ENCODE results near the gene SLC9A1. TPM values are rescaled to one million over a fixed set of nuclear protein-coding genes. Genes with fewer than 3 reads are reported as not detected.

SLC9A1 gene
- total RNA-seq, 2 experiments from 2014 or later, result 14.8 to 15.3 TPM

DNA sequence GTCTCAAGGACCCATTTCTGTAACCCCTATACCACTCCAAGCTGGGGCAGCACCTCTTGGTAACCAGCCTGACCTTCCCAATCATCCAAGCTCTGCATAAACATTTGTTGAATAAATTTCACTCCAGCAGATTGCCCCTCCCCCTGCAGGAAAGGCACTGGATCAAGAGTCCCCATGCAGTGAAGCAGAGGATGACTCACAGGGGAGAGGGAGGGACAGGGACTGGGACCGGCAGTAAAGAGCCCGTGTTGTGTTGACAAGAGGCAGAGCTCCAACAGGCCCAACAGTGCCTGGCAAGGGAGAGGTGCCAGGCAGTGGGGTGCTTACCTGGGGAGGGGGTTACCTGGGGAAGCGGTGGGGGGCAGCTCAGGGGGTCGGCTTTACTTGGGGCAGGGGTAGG, 32.3 kb downstream of the SLC9A1 start:
- Mint-ChIP-seq H3K4me3 (no peak overlapping the region), H3K27me3 (no peaks in the 10 kb centered on the region), H3K27ac (no peak overlapping the region), H3K36me3 (ENCODE audit: low read depth) (peaks cover 3% of the 10 kb centered on the region), H3K9me3 (no peaks in the 10 kb centered on the region), H3K4me1 (ENCODE audit: low read depth) (no peaks in the 10 kb centered on the region)
- DNase-seq, result no peak
- ChIA-PET POLR2A (interaction anchor here (0.9 to 1.8 kb wide), 3 partner anchors 9 to 32 kb away, joined by 3 to 5 read pairs (median 4); partner anchors contain the start of gene SLC9A1), CTCF (interaction anchor here (0.7 to 2.7 kb wide), 4 partner anchors 20 to 78 kb away, joined by 3 to 9 read pairs (median 3); no protein-coding TSS in a partner anchor)
- TF ChIP-seq, protein P1, sequence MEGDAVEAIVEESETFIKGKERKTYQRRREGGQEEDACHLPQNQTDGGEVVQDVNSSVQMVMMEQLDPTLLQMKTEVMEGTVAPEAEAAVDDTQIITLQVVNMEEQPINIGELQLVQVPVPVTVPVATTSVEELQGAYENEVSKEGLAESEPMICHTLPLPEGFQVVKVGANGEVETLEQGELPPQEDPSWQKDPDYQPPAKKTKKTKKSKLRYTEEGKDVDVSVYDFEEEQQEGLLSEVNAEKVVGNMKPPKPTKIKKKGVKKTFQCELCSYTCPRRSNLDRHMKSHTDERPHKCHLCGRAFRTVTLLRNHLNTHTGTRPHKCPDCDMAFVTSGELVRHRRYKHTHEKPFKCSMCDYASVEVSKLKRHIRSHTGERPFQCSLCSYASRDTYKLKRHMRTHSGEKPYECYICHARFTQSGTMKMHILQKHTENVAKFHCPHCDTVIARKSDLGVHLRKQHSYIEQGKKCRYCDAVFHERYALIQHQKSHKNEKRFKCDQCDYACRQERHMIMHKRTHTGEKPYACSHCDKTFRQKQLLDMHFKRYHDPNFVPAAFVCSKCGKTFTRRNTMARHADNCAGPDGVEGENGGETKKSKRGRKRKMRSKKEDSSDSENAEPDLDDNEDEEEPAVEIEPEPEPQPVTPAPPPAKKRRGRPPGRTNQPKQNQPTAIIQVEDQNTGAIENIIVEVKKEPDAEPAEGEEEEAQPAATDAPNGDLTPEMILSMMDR (IDR thresholded peaks at IDR 0.05), result no peak
- intact Hi-C loops (cut with micrococcal nuclease), result no loop called here
- no peak for ATAC-seq

- ChIA-PET CTCF (interaction anchor here (1.3 to 2.7 kb wide), 2 partner anchors 9 to 18 kb away, joined by 4 to 9 read pairs; no protein-coding TSS in a partner anchor), POLR2A (interaction anchor here (1.4 kb wide), 1 partner anchor 15 kb away, joined by 3 read pairs; no protein-coding TSS in a partner anchor)
- H3K27me3 Mint-ChIP-seq, result no peaks in the 10 kb centered on the region
- H3K36me3 Mint-ChIP-seq (ENCODE audit: low read depth), result peaks cover under 1% of the 10 kb centered on the region
- ATAC-seq (no peak), DNase-seq (no peak)
- TF ChIP-seq, protein P1 (IDR thresholded peaks at IDR 0.05), result no peak
- H3K9me3 Mint-ChIP-seq, result no peaks in the 10 kb centered on the region
- no peak overlapping the region for H3K4me3 Mint-ChIP-seq
- intact Hi-C loops (cut with micrococcal nuclease), result no loop called here
- H3K4me1 Mint-ChIP-seq (ENCODE audit: low read depth), result peaks cover 8% of the 10 kb centered on the region
- no peak overlapping the region for H3K27ac Mint-ChIP-seq
Observed at GRCh38 chr1:27120854-27121253, 34.1 kb downstream of the SLC9A1 start.

- TF ChIP-seq, protein P1 (IDR thresholded peaks at IDR 0.05), result no peak
- DNase-seq (no peak), ATAC-seq (no peak)
- Mint-ChIP-seq H3K27ac (no peak overlapping the region), H3K4me1 (ENCODE audit: low read depth) (peaks cover 31% of the 10 kb centered on the region), H3K36me3 (ENCODE audit: low read depth) (peaks cover 9% of the 10 kb centered on the region), H3K9me3 (no peaks in the 10 kb centered on the region), H3K27me3 (no peaks in the 10 kb centered on the region), H3K4me3 (no peak overlapping the region)
- POLR2A ChIA-PET, result interaction anchor here (0.8 to 1.7 kb wide), 2 partner anchors 24 to 37 kb away, joined by 3 to 9 read pairs; partner anchors contain the start of gene SLC9A1
- CTCF ChIA-PET, result interaction anchor here (0.7 kb wide), 1 partner anchor 74 kb away, joined by 3 read pairs; no protein-coding TSS in a partner anchor
- intact Hi-C loops (cut with micrococcal nuclease), result no loop called here
Observed at GRCh38 chr1:27118440-27118689, 36.6 kb downstream of the SLC9A1 start.

DNA sequence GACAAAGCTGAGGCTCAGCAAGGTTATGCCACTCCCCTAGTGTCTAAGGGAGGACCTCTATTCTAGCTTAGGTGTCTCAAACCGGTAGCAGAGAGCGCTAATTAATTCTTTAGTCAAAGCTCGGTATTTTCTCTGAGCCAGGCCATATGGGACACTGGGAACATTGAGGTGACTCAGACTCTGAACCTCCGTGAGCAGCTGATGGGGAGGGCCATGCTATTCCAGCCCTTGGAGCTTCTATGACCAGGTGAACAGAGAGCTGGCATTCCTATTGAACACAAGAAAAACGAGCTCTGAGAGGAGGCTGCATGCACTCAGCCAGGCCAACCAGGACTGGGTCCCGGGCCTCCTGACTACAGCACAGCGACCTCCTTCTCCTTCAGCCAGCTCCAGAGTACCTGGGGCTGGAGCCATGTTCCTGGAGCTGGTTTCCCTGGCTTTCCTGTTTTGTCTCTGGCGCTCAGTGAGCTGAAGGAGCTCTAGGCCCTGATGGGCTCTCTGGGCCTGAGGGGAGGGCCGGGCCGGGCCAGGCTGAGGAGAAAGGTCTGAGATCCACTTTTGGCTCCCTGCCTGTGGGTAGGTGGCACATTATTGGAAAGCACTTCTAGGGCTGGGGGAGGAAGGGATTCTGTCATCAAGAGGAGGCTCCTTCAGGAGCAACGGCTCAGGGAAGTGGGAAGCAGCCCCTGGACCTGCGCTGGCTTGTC, 37.0 kb downstream of the SLC9A1 start:
- intact Hi-C loops (cut with micrococcal nuclease), result no loop called here
- ATAC-seq, result no peak
- TF ChIP-seq, protein P1 (IDR thresholded peaks at IDR 0.05), result no peak
- DNase-seq, result no peak
- H3K27ac Mint-ChIP-seq, result no peak overlapping the region
- peaks cover 14% of the 10 kb centered on the region for H3K36me3 Mint-ChIP-seq (ENCODE audit: low read depth)
- ChIA-PET CTCF (interaction anchor here (0.7 to 0.9 kb wide), 2 partner anchors 16 to 74 kb away, joined by 3 read pairs; no protein-coding TSS in a partner anchor), POLR2A (interaction anchor here (0.8 to 1.7 kb wide), 4 partner anchors 18 to 37 kb away, joined by 3 to 9 read pairs (median 3); partner anchors contain the start of gene SLC9A1)
- no peak overlapping the region for H3K4me3 Mint-ChIP-seq
- no peaks in the 10 kb centered on the region for H3K27me3 Mint-ChIP-seq
- H3K4me1 Mint-ChIP-seq (ENCODE audit: low read depth), result peaks cover 35% of the 10 kb centered on the region
- no peaks in the 10 kb centered on the region for H3K9me3 Mint-ChIP-seq

- no peak overlapping the region for H3K4me3 Mint-ChIP-seq
- H3K27me3 Mint-ChIP-seq, result no peaks in the 10 kb centered on the region
- TF ChIP-seq, protein P1 (IDR thresholded peaks at IDR 0.05), result no peak
- peaks cover 15% of the 10 kb centered on the region for H3K36me3 Mint-ChIP-seq (ENCODE audit: low read depth)
- intact Hi-C loops (cut with micrococcal nuclease), result no loop called here
- no peak overlapping the region for H3K27ac Mint-ChIP-seq
- peaks cover 45% of the 10 kb centered on the region for H3K4me1 Mint-ChIP-seq (ENCODE audit: low read depth)
- POLR2A ChIA-PET, result interaction anchor here (0.6 to 1.7 kb wide), 3 partner anchors 16 to 38 kb away, joined by 3 to 9 read pairs (median 3); partner anchors contain the start of gene SLC9A1
- no peaks in the 10 kb centered on the region for H3K9me3 Mint-ChIP-seq
- CTCF ChIA-PET, result no interaction called here
- DNase-seq, result no peak
- no peak for ATAC-seq
Observed at GRCh38 chr1:27116697-27117096, 38.2 kb downstream of the SLC9A1 start.
